Kidney (tissue), 14 donors: ENCODE measurements around the gene RAPGEF6. TPM values are rescaled to one million over a fixed set of nuclear protein-coding genes. Genes with fewer than 3 reads are reported as not detected.

ENCODE experiments used
- DNase-seq, 5 donors: peaks; one replicate each; pipeline ENCODE4 v3.0.0-alpha.2; 2013 to 2020
- FAIRE-seq: peaks from 2 replicates; lab custom pipeline; 2012; peaks lifted over from hg19 to GRCh38; lab: Jason Lieb, UNC
- H3K27ac ChIP-seq, 2 donors: one replicate each; pipeline ENCODE4 v1.7.0; 2013; ENCODE audit warnings: low read depth in 2 of 2, low read length in 2 of 2, inconsistent platforms in 1 of 2
- H3K27me3 ChIP-seq: one replicate; pipeline ENCODE4 v1.7.1; 2013; ENCODE audit warnings: low read length, inconsistent platforms; ENCODE audit not compliant: control insufficient read depth, insufficient read depth
- H3K36me3 ChIP-seq, 3 donors: one replicate each; pipeline versions ENCODE4 v1.7.0 to v1.7.1; 2013; ENCODE audit warnings: low read length in 3 of 3, control low read depth in 1 of 3, inconsistent platforms in 1 of 3; ENCODE audit not compliant: insufficient read depth in 3 of 3, control insufficient read depth in 2 of 3
- H3K4me1 ChIP-seq, 3 donors: one replicate each; pipeline versions ENCODE4 v1.7.0 to v1.7.1; 2013; ENCODE audit warnings: low read length in 3 of 3, inconsistent platforms in 1 of 3, low read depth in 1 of 3; ENCODE audit not compliant: control insufficient read depth in 2 of 3, insufficient read depth in 2 of 3
- H3K4me3 ChIP-seq, 3 donors: one replicate each; pipeline versions ENCODE4 v1.7.0 to v1.8.1; 2013; ENCODE audit warnings: low read length in 3 of 3, control low read depth in 1 of 3, inconsistent platforms in 1 of 3
- H3K9ac ChIP-seq, 3 donors: one replicate each; pipeline versions ENCODE4 v1.7.0 to v1.7.1; 2013; ENCODE audit warnings: low read length in 3 of 3, control low read depth in 1 of 3, inconsistent platforms in 1 of 3
- H3K9me3 ChIP-seq, 3 donors: one replicate each; pipeline versions ENCODE4 v1.7.0 to v1.7.1; 2013; ENCODE audit warnings: low read length in 3 of 3, control low read depth in 1 of 3, inconsistent platforms in 1 of 3; ENCODE audit not compliant: control insufficient read depth in 2 of 3, insufficient read depth in 1 of 3
- intact Hi-C: fragments of 100-400 bp; cut with DNase I; formaldehyde crosslinking; loops from one replicate; pipeline ENCODE4 v1.11.1; 2022
- polyA plus RNA-seq: library from polyadenylated mRNA; stranded (reverse); fragments of 350-450 nt; fragmentation: Illumina TruSeq; extraction: RNeasy Lipid Tissue Mini Kit (QIAGEN cat#74804); gene quantifications from one replicate; pipeline ENCODE4 v1.2.3, GENCODE V29; 2014; ENCODE audit warnings: low read depth, low replicate concordance; ENCODE audit not compliant: insufficient read depth
- total RNA-seq: library from RNA; stranded (reverse); fragmentation: NEBNext Ultra II Directional; extraction: Animal tissue kit (Norgen Biotek cat#: 25700); gene quantifications from one replicate; pipeline ENCODE4 v1.2.1, GENCODE V29; 2021
- TF ChIP-seq, protein P1 (sequence below): IDR thresholded peaks from 3 replicates; pipeline ENCODE4 v1.5.1; 2012; ENCODE audit warnings: mild to moderate bottlenecking, moderate library complexity, borderline replicate concordance; ENCODE audit not compliant: insufficient read depth; ENCODE audit errors: extremely low read depth
- donor health status: control.
- donor health status: control.
- donor health status: control.
- donor health status: control.
- donor health status: control.
- donor health status: DM: yes; HTN: yes; CAD: no.
- donor health status: Normal renal cell carcinoma (clear cell type).

RAPGEF6 gene
- total and polyA plus RNA-seq, 2 donors from 2014 or later, result 1.8 to 28.6 TPM

DNA sequence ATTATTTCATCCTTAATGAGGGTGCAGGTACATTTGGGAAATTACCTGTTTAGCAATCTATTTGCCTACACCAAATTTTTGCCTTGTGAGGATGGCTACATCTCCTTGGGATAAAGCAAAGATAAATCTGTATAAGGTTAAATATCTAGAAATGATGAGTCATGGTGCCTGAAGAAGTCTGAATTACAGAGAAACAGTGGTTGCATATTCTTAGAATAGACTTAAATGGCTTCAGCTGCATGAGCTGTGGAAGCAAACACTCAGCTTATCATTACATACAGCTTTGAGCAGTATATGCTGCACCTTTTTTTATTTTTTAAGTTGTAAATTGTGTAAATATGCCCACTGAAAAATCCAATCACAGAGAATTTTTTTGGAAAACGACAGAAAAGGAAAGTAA, 153.5 kb downstream of the RAPGEF6 start:
- no peak for DNase-seq
- Histone ChIP-seq H3K9ac (no peak overlapping the region), H3K27me3 (no peaks in the 10 kb centered on the region), H3K9me3 (no peaks in the 10 kb centered on the region), H3K4me1 (no peaks in the 10 kb centered on the region), H3K4me3 (no peak overlapping the region), H3K27ac (no peak overlapping the region), H3K36me3 (no peaks in the 10 kb centered on the region)
- TF ChIP-seq, protein P1, sequence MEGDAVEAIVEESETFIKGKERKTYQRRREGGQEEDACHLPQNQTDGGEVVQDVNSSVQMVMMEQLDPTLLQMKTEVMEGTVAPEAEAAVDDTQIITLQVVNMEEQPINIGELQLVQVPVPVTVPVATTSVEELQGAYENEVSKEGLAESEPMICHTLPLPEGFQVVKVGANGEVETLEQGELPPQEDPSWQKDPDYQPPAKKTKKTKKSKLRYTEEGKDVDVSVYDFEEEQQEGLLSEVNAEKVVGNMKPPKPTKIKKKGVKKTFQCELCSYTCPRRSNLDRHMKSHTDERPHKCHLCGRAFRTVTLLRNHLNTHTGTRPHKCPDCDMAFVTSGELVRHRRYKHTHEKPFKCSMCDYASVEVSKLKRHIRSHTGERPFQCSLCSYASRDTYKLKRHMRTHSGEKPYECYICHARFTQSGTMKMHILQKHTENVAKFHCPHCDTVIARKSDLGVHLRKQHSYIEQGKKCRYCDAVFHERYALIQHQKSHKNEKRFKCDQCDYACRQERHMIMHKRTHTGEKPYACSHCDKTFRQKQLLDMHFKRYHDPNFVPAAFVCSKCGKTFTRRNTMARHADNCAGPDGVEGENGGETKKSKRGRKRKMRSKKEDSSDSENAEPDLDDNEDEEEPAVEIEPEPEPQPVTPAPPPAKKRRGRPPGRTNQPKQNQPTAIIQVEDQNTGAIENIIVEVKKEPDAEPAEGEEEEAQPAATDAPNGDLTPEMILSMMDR, result no peak
- no peak for FAIRE-seq
- intact Hi-C loops, result no loop called here

DNA sequence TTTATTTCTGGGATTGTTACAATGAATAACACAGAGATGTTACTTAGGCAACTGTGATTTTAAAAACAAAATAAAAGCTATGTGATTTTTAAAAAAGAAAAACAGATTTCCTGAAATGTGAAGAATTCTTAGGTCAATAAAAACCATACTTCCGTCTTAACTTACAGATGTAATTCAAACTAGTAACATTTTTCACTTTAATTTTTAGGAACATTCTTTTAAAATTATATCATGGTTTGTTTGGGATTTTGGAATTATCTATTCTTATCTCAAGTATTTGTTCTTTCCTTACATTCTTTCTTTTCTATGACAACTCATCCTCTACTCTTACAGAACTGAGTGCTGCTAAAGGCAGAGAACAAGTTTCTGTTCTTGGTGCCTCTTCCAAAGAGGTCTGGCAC, 159.5 kb downstream of the RAPGEF6 start:
- Histone ChIP-seq H3K27me3 (no peaks in the 10 kb centered on the region), H3K36me3 (no peaks in the 10 kb centered on the region), H3K9me3 (no peaks in the 10 kb centered on the region), H3K4me3 (no peak overlapping the region), H3K4me1 (no peaks in the 10 kb centered on the region), H3K27ac (no peak overlapping the region), H3K9ac (no peak overlapping the region)
- FAIRE-seq (peak; percentile 6), DNase-seq (no peak)
- intact Hi-C loops, result no loop called here
- TF ChIP-seq, protein P1, result no peak

DNA sequence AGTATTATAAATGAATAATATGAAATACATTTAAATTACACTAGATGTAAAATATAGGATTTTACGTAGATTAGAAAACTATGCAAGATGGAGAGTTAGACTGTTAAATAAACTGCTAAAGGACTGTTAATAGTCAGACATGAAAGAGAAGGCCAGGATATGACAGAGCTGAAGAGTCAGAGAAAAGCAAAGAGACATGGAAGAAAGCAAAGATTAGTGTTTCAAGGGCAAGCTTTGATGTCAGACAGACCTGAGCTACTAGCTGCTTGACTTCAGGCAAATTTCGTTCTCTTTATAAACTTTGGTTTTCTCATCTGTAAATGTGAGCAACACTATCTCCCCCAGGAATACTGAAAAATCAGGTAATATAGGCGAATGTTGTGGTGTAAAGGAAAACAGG, 161.3 kb downstream of the RAPGEF6 start:
- TF ChIP-seq, protein P1, result no peak
- no peak overlapping the region for H3K9ac ChIP-seq
- H3K27ac ChIP-seq, result no peak overlapping the region
- no peaks in the 10 kb centered on the region for H3K36me3 ChIP-seq
- intact Hi-C loops, result no loop called here
- H3K27me3 ChIP-seq, result no peaks in the 10 kb centered on the region
- DNase-seq (no peak), FAIRE-seq (no peak)
- no peaks in the 10 kb centered on the region for H3K4me1 ChIP-seq
- no peaks in the 10 kb centered on the region for H3K9me3 ChIP-seq
- H3K4me3 ChIP-seq, result no peak overlapping the region

DNA sequence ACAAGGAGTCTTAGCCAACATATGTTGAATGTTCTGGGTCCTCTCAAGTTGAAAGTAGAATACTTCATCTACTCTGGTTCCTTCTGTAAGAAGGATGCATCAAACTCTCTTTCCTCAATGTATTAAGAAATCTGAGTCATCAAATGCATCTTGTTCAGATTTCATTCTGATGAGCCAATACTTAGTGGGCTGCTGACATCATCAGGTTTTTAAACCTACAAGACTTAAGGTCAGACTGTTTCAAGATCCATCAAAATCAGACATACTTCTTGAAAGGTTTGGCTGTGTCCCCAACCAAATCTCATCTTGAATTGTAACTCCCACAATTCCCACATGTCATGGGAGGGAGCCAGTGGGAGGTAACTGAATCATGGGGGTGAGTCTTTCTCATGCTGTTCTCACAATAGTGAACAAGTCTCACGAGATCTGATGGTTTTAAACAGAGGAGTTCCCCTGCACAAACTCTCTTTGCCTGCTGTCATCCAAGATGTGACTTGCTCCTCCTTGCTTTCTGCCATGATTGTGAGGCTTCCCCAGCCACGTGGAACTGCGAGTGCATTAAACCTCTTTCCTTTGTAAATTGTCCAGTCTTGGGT, 168.8 kb downstream of the RAPGEF6 start:
- FAIRE-seq, result no peak
- Histone ChIP-seq H3K27me3 (no peaks in the 10 kb centered on the region), H3K4me1 (no peaks in the 10 kb centered on the region), H3K4me3 (no peak overlapping the region), H3K36me3 (peaks cover 0 to 5% (median 0%) of the 10 kb centered on the region in 3 donors), H3K9me3 (no peaks in the 10 kb centered on the region), H3K9ac (no peak overlapping the region), H3K27ac (no peak overlapping the region)
- DNase-seq, result no peak
- TF ChIP-seq, protein P1, result no peak
- intact Hi-C loops, result no loop called here
